Central memory CD8-positive, alpha-beta T cell (primary cell): ENCODE results near the gene KRT15.
"Not testable (repeated sequence)": the region's sequence is repeated elsewhere in the genome, so short reads cannot be mapped to it uniquely, and the experiment has no call there.

Source experiments
- ATAC-seq: fragments of 150-1000 bp; cut with Tn5 transposase; replicated peaks from 2 replicates; pipeline ENCODE4 v1.10.0; 2022; ENCODE audit warnings: mild to moderate bottlenecking, moderate FRiP score, moderate number of reproducible peaks; ENCODE audit not compliant: poor library complexity, severe bottlenecking; ENCODE audit errors: extremely low read depth
- DNase-seq, 2 donors: peaks; one replicate each; pipeline ENCODE4 v3.0.0; 2021; ENCODE audit warnings: low spot score in 2 of 2
- H3K27ac Mint-ChIP-seq: one replicate; pipeline ENCODE4 v1.8.0; 2022; ENCODE audit warnings: low read depth, mild to moderate bottlenecking, moderate library complexity, mixed read lengths
- H3K27me3 Mint-ChIP-seq: one replicate; pipeline ENCODE4 v1.8.0; 2022; ENCODE audit warnings: mixed read lengths
- H3K36me3 Mint-ChIP-seq: one replicate; pipeline ENCODE4 v1.8.0; 2022; ENCODE audit warnings: mild to moderate bottlenecking, moderate library complexity, mixed read lengths; ENCODE audit not compliant: insufficient read depth
- H3K4me1 Mint-ChIP-seq: one replicate; pipeline ENCODE4 v1.8.0; 2022; ENCODE audit warnings: mixed read lengths
- H3K4me3 Mint-ChIP-seq: one replicate; pipeline ENCODE4 v1.8.0; 2022; ENCODE audit warnings: mild to moderate bottlenecking, moderate library complexity, mixed read lengths
- H3K9me3 Mint-ChIP-seq: one replicate; pipeline ENCODE4 v1.8.0; 2022; ENCODE audit warnings: mixed read lengths

Gene KRT15

GRCh38 chr17:41551365-41551764, 32.7 kb upstream of the KRT15 start:
- Mint-ChIP-seq H3K36me3 (no peaks in the 10 kb centered on the region), H3K27ac (no peak overlapping the region), H3K4me3 (no peak overlapping the region), H3K9me3 (no peaks in the 10 kb centered on the region), H3K4me1 (peaks cover 17% of the 10 kb centered on the region), H3K27me3 (peaks cover 58% of the 10 kb centered on the region)
- no peak for DNase-seq
- no peak for ATAC-seq

GRCh38 chr17:41549596-41550039, 30.9 kb upstream of the KRT15 start:
- DNase-seq (no peak), ATAC-seq (no peak)
- Mint-ChIP-seq H3K4me3 (peak overlapping the region; percentile 57), H3K27ac (no peak overlapping the region), H3K36me3 (no peaks in the 10 kb centered on the region), H3K9me3 (no peaks in the 10 kb centered on the region), H3K4me1 (peaks cover 17% of the 10 kb centered on the region), H3K27me3 (peaks cover 41% of the 10 kb centered on the region)

GRCh38 chr17:41548844-41549595, 30.3 kb upstream of the KRT15 start:
- H3K4me1 Mint-ChIP-seq: peaks cover 17% of the 10 kb centered on the region
- peak overlapping the region; percentile 58 for H3K27ac Mint-ChIP-seq
- H3K9me3 Mint-ChIP-seq: no peaks in the 10 kb centered on the region
- H3K27me3 Mint-ChIP-seq: peaks cover 35% of the 10 kb centered on the region
- H3K4me3 Mint-ChIP-seq: peak overlapping the region; percentile 57
- no peaks in the 10 kb centered on the region for H3K36me3 Mint-ChIP-seq
- DNase-seq (peak; percentile 76 to 82), ATAC-seq (peak; percentile 84)

DNA sequence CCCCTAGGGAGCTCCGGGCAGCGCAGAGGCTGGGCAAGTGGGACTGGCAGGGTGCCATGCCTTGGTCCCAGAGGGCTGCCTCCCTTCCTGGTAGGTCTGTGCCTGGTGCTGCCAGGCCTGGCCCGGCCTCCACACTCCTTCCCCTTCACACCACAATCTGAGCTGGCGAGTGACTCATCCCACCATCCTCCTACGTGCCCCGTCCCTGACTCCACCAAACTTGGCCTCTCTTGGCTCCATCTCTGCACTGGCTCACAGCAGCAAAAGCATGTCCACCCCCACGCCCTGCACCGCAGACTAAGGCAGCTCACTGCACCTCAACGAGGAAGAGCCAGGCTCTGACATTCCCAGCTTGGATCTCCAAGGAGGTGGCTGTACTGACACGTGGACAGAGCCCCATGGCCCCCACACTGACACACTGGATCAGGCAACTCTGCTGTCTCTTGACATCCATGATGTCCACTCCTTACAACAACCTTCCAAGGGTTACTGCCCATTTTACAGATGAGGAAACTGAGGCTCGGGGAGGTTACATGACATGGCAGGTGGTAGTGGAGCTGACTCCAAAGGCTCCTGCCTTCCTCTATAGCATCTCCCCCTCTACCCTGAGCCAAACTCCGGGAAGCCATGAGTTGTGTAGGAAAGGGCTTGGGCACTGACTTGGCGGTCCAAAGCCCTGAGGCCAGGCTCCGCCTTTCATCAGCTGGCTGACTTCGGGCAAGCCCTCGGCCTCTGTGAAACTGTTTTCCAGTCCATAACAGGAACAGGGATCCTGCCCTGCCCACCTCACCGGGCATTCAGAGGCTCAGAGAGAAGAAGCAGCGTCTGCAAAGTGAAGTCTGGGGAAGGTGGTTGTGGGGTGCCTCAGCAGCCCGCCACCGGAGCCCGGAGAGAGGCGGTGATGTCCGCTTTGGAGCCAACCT, 29.5 kb upstream of the KRT15 start:
- Mint-ChIP-seq H3K36me3 (no peaks in the 10 kb centered on the region), H3K9me3 (no peaks in the 10 kb centered on the region), H3K4me1 (peaks cover 17% of the 10 kb centered on the region), H3K27ac (peak overlapping the region; percentile 58), H3K27me3 (peaks cover 26% of the 10 kb centered on the region), H3K4me3 (peak overlapping the region; percentile 57)
- DNase-seq (no peak), ATAC-seq (no peak)

DNA sequence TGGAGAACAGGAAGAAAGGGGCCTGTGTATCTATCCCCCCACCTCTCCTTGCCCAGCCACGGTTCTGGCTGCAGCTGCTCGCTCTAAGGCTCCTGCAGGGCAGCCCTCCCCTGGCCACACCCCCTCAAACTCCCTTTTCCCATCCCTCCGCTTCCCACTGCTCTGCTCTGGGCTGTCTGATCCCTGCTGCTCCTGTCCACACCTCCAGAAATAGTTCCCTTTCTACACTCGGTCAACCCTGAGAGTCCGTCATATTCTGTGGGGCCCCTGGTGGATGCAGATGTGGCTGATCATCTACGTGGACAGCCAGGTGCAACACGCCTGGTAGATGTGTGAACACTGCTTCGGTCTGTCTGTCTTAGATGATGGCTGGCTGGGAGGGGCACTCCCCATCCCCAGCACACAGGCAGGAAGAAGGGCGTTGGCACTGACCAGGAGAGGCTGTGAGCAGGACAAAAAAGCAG, 28.7 kb upstream of the KRT15 start:
- peaks cover 17% of the 10 kb centered on the region for H3K4me1 Mint-ChIP-seq
- H3K4me3 Mint-ChIP-seq: no peak overlapping the region
- H3K9me3 Mint-ChIP-seq: no peaks in the 10 kb centered on the region
- H3K36me3 Mint-ChIP-seq: no peaks in the 10 kb centered on the region
- DNase-seq (no peak), ATAC-seq (no peak)
- H3K27me3 Mint-ChIP-seq: peaks cover 19% of the 10 kb centered on the region
- H3K27ac Mint-ChIP-seq: no peak overlapping the region

DNA sequence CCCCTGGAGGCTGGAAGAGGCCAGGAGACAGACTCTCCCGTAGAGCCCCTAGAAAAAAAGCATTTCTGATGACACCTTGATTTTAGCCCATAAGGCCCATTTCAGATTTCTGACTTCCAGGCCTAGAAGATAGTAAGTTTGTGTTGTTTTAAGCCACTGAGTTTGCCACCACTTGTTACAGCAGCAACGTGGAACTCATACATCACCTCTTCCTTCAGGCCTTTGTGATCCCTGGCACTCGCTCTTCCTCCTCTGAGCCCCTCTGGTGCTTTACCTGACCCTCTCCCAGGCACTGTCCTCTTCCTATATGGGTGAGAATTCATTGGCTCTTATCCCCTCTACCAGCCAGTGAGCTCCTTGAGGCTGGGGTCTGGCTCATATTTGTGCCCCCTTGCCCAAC, 28.1 kb upstream of the KRT15 start:
- H3K4me1 Mint-ChIP-seq: peaks cover 17% of the 10 kb centered on the region
- DNase-seq (no peak), ATAC-seq (no peak)
- H3K27ac Mint-ChIP-seq: no peak overlapping the region
- no peaks in the 10 kb centered on the region for H3K36me3 Mint-ChIP-seq
- peaks cover 13% of the 10 kb centered on the region for H3K27me3 Mint-ChIP-seq
- H3K4me3 Mint-ChIP-seq: no peak overlapping the region
- H3K9me3 Mint-ChIP-seq: no peaks in the 10 kb centered on the region

DNA sequence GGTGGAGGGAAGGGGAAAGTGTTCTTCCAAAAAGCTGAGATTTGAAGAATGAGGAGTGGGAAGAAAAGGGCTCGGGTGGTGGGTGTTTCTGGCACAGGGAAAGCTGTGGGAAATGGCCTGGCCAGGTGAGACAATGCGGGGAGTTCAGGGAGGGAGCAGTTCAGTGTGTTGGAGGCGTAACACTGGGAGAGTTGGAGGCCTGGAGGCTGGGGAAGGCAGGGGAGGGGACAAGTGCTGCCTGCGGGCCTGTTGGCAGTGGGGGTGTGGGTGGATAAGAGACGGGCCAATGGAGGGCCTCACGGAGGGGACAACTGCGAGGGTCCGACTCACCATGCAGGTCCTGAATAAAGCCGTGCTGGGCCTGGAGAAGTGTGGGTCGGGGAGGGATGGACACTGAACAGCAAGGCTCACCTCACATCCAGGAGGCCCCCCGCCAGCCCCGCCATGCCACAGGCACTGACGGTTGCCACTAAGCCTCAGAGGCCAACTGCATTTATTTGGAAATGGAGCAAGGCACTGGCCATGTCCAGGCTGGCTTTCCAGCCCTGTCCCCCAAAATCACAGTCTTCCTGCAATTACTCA, 27.2 kb upstream of the KRT15 start:
- no peak overlapping the region for H3K4me3 Mint-ChIP-seq
- ATAC-seq (no peak), DNase-seq (no peak)
- no peaks in the 10 kb centered on the region for H3K36me3 Mint-ChIP-seq
- no peaks in the 10 kb centered on the region for H3K9me3 Mint-ChIP-seq
- no peak overlapping the region for H3K27ac Mint-ChIP-seq
- peaks cover 17% of the 10 kb centered on the region for H3K4me1 Mint-ChIP-seq
- H3K27me3 Mint-ChIP-seq: peaks cover 8% of the 10 kb centered on the region

GRCh38 chr17:41544935-41545334, 26.2 kb upstream of the KRT15 start:
- DNase-seq: no peak
- Mint-ChIP-seq H3K36me3 (no peaks in the 10 kb centered on the region), H3K4me3 (no peak overlapping the region), H3K27ac (no peak overlapping the region), H3K9me3 (no peaks in the 10 kb centered on the region), H3K4me1 (peaks cover 17% of the 10 kb centered on the region), H3K27me3 (peaks cover 8% of the 10 kb centered on the region)
- no peak for ATAC-seq

- Mint-ChIP-seq H3K4me1 (peaks cover 16% of the 10 kb centered on the region), H3K27ac (no peak overlapping the region), H3K36me3 (no peaks in the 10 kb centered on the region), H3K4me3 (no peak overlapping the region), H3K9me3 (no peaks in the 10 kb centered on the region), H3K27me3 (peaks cover 8% of the 10 kb centered on the region)
- ATAC-seq (no peak), DNase-seq (no peak)
Observed at GRCh38 chr17:41544491-41544892, 25.8 kb upstream of the KRT15 start.

GRCh38 chr17:41542786-41543185, 24.1 kb upstream of the KRT15 start:
- H3K27ac Mint-ChIP-seq, ATAC-seq: not testable (repeated sequence)

DNA sequence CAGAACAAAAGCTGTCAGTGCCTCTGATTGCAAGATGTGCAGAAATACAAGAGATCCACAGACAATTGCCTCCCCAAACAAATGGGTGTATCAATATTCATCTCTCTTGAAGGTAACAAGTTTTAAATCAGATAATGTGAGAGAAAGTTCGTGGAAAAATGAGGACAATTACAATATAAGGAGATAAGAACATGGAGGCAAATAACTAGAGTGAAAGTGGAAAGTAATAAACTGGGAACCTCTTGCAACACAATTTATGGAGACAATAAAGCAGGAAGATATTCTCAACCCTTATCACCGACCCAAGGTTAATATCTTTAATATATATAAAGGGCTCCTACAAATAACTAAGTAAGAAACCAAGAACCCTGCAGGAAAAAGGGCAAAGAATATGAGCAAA, 23.7 kb upstream of the KRT15 start:
- ATAC-seq (no peak), DNase-seq (no peak)
- Mint-ChIP-seq H3K27me3 (peaks cover 4% of the 10 kb centered on the region), H3K4me1 (no peaks in the 10 kb centered on the region), H3K9me3 (no peaks in the 10 kb centered on the region), H3K4me3 (no peak overlapping the region), H3K27ac (no peak overlapping the region), H3K36me3 (no peaks in the 10 kb centered on the region)

More at GRCh38 chr17:41542786-41543185, 24.1 kb upstream of the KRT15 start:
- H3K4me3 Mint-ChIP-seq, H3K4me1 Mint-ChIP-seq, H3K9me3 Mint-ChIP-seq, H3K27me3 Mint-ChIP-seq, H3K36me3 Mint-ChIP-seq, DNase-seq: not testable (repeated sequence)

DNA sequence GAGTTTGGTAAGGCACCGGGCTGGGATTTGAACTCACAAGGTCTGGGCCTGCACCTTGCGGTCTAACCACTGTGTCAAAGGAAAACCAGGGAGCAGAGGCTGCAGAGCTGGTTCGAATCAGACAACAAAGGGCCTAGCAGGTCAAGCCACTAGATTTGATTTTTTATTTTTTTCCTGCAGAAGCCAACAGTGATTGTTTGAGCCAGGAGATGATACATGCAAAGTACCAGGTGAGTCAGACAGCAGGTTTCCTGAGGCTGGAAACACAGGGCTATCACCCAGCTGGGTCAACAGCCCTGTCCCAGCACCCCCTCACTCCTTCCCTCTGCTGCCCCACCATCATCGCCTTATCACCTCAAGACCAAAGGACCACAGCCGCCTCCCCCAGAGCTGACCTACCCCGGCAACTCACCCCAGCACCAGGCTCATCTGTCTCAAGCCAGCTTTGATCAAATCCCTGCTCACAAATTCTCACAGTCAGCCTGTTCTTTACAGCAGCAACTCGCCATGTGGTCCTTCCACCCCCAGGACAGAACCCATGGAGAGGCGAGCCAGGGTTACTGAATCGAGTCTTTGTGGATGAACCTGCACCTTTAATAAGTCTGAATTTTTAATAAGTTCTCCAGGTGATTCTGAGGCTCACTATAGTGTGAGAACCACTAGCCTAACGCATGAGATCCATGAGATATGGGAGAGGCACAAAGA, 22.4 kb upstream of the KRT15 start:
- no peaks in the 10 kb centered on the region for H3K9me3 Mint-ChIP-seq
- DNase-seq: no peak
- no peak for ATAC-seq
- H3K27me3 Mint-ChIP-seq: peaks cover 14% of the 10 kb centered on the region
- H3K4me1 Mint-ChIP-seq: no peaks in the 10 kb centered on the region
- H3K36me3 Mint-ChIP-seq: no peaks in the 10 kb centered on the region
- H3K4me3 Mint-ChIP-seq: no peak overlapping the region
- no peak overlapping the region for H3K27ac Mint-ChIP-seq
